ENCODE data around the gene IBSP.

Gene IBSP

GRCh38 chr4:87838890-87839591, 39.7 kb downstream of the IBSP start:
- peak; percentile 17 for DNase-seq

DNA sequence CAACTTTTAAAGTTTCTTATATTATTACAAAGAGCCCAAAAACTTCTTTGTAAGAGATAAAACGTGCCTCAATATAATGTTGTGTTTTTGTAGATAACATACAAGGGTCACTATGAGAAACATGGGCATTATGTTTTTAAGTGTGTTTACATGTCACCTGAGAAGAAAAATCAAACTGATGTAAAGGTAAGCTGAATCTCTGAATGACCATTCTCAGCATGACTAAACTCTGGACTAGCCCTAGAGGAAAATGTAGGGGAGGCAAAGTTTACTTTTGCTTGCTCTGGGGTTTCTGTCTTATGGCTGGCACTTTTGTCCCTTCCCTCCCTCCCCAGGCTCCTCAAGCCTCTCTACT, 40.2 kb downstream of the IBSP start:
- DNase-seq, result no peak

DNA sequence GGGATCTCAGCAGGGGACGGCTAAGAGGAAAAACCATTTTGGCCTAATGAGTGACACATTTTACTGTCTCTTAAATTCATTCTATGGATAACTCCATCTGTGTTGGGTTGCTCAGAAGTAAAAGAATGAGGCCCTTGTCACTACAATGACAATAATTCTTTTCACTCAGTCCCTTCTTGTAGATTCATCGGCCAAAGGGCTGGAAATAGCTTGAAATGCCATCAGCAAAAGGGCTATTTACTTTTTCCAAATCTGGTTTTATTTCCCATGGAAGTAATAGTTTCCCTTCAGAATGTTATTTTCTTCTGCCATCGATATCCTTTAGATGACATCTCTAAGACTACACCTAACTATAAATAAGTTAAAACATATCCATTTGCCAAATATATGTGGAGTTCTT, 40.8 kb downstream of the IBSP start:
- no peak for DNase-seq

DNA sequence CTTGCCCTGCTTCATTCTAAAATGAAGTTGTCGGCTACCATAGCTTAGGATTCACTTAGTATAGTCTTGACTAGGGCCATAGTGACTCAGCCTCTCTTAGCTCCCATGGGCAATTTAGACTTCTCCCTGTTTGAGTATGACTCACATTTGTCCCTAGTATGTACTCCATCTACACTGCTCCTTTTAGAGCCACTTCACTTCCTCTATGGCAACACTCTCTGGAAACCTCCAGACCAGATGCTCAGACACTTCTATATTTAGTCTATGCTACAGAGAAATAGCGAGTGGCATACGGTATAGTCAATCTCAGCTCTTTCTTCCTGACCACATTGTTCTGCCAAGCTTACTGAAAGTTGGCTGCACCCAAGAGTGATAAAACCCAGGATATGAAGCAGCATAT, 44.6 kb downstream of the IBSP start:
- DNase-seq, result peak; percentile 5

DNA sequence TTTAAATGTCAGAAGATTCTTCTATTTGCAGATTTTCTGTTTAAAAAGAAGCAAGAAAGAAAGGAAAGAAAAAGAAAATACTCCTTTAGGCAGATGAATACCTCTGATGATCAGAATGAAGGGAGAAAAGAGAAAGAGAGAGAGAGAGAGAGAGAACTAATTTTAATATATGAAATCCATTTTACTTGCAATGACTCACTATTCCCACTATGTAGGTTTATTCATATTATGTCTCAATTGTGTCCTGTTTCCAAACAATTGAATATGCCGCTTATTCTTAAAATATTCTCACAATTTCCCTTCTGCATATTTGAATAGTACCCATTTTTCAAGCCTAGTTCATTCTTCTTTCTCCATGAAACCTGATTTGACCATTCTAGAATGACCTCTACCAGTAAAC, 45.1 kb downstream of the IBSP start:
- no peak for DNase-seq

DNA sequence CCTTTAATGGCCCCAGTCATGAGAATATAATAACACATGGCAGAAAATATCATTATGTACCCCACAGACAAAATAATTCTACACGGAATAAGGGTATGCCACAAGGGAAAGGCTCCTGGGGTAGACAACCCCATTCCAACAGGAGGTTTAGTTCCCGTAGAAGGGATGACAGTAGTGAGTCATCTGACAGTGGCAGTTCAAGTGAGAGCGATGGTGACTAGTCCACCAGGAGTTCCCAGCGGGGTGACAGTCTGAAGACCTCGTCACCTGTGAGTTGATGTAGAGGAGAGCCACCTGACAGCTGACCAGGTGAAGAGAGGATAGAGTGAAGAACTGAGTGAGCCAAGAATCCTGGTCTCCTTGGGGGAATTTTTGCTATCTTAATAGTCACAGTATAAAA, 46.9 kb downstream of the IBSP start:
- no peak for DNase-seq

- DNase-seq, result peak; percentile 54
Measured at GRCh38 chr4:87848622-87849351, 49.4 kb downstream of the IBSP start.

DNA sequence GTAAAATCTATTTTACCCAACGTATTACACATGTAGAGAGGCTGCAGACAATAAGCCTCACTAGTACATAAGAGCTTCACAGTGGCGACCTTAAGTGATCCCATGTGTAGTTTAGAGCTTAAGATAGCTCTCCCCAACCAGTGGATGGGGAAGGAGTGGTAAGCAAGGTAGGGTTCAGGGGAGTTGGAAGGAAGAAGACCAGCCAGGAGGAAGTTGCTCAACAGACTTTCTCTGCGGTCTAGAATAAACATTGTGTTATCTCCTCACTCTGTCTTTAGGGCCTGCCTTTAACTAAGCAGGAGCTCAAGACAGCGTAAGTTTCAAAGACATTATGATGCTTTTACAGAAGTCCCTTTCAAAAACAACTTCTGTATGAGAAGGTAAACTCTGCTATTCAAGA, 50.3 kb downstream of the IBSP start:
- DNase-seq, result no peak

DNA sequence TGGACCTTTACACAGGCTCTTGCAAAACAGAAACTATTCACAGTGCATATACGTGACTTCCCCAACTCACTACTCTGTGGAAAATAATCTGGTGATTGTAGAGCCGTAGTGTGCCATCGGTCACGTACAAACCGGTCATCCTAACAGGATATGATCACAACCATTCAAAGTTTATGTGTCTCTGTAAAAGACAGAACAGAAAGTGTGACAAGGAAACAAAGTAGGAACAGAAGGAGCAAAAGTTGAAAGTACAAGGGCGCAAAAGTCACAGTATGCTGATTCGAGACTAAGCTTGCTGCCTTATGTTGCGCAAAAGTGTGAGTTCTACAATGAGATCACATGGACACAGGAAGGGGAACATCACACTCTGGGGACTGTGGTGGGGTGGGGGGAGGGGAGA, 52.0 kb downstream of the IBSP start:
- no peak for DNase-seq

DNA sequence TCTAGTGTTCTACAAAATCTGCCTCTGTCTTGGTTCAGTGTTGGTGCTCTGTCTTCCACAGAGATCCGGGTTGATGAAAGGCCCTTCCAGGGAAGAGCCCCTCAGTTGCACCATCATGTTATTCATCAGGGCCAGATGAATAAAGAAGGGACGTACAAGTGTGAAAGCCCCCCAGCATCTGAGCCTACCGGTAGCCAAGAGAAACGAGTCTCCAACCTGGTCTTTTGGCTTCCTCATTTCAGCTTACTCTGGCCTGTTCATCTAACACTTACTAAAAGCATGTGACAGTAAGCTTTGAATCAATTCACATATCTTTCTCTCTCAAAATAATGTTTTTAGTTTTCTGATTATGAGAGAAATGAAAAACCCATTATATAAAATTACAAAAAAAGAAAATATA, 52.6 kb downstream of the IBSP start:
- DNase-seq, result no peak

DNA sequence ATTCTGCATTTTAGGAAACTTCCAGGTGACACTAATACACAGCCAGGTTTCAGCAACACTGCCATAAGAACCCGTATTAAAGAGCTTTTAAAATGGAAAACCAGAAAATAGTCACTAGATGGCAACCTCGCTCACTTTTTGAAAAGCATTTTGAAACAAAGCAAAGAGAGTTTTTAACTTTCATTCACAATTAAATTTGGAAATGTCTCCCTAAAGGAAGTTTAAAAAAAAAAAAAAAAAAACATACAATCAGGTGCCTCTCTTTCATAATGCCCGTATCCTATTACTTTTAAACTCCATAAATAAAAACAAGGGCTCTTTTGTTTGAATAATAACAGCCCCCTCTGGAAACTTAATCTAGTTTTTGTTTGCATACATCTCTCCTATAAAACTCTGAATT, 53.8 kb downstream of the IBSP start:
- DNase-seq, result peak; percentile 47

DNA sequence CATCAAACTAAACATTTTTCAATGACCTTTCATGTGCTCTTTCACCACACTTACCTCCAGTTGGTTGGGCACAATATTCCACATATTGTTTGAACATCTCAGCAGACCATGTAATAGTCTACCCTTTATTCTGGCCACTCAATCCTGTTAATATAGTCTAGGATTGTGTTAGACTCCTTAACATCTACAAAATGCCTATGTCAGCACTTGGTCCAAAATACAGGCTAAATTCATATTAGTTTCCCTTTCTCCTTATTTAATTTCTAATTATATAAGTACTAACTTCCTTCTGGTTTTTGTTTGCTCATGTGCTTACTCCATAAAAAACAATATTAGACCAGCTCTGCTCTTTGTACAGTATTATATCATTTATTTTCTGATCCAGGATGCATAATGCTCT, 54.5 kb downstream of the IBSP start:
- no peak for DNase-seq

GRCh38 chr4:87855559-87855958, 56.2 kb downstream of the IBSP start:
- no peak for DNase-seq

DNA sequence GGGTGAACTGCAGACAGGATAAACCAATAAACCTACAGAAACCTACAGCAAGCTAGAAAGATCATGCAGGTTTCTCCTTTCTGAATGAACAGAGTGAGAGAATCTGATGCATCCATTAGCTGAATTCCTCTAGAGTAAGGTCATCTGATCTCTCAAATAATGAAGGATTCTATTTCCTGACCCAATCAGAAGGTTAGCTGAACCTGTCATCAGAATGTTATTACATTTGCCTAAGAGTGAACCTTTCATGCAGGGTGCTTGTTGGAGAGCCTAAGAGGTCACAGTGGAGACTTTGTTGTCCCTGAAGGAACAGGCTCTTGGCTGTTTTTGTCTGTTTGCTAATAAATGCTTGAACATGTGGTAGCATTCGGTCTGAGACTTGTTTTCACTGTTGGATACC, 57.5 kb downstream of the IBSP start:
- DNase-seq, result no peak

DNA sequence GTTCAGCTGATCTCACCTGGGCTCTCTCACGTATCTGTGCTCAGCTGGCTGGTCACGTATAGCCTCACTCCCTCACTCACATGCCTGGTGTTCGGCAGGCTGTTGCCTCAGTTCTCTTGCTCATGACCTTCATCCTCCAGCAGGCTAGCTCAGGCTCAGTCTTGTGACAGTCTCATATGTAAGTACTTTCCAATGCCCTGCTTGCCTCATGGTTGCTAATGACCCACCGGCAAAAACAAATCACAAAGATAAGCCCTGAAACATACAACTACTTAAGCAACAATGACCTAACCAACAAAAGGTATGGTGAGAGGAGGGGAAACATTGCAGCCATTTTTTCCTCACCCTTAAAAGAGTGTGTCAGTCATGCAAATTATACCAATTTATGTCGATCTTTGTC, 58.4 kb downstream of the IBSP start:
- no peak for DNase-seq

All from NCI-H2171 treated with DMSO at 0.1 percent for 48 hours (cell line).